K562 (cell line): ENCODE data around the gene NTN3. TPM values are rescaled to one million over a fixed set of nuclear protein-coding genes. Genes with fewer than 3 reads are reported as not detected.

Experiments
- polyA plus RNA-seq, 8 experiments: library from polyadenylated mRNA; depleted of rRNA in 4 of 8; stranded (reverse) in 5 of 8; unstranded in 3 of 8; fragments of >200 nt; fragmentation: Nextera tagmentation in 2 of 8; fragmentation: Illumina TruSeq in 1 of 8; extraction: Ambion mirVana in 2 of 8; extraction: Trizol in 1 of 8; gene quantifications; 2 replicates each; pipeline versions ENCODE4 v1.2.1 to v1.2.3, GENCODE V29; 2011 to 2014; ENCODE audit warnings: inconsistent platforms in 1 of 8, missing spikeins in 1 of 8
- total RNA-seq, 7 experiments: library from RNA; depleted of rRNA in 6 of 7; stranded (reverse); fragments of >200 nt in 6 of 7; fragmentation: Illumina TruSeq in 2 of 7; extraction: Trizol in 2 of 7; gene quantifications; 2 replicates each; pipeline versions ENCODE4 v1.2.1 to v1.2.3, GENCODE V29; 2011 to 2021; ENCODE audit warnings: low replicate concordance in 1 of 7
- TF ChIP-seq, protein P1 (sequence below): fragments of 450-650 bp; IDR thresholded peaks from 2 replicates; pipeline ENCODE4 v1.6.1; 2017; ENCODE audit warnings: antibody characterized with exemption, mild to moderate bottlenecking
- TF ChIP-seq, protein P2 (sequence below): sonication (generic); formaldehyde crosslinking; IDR thresholded peaks from 2 replicates; pipeline ENCODE4 v1.8.0; 2022; ENCODE audit warnings: mild to moderate bottlenecking, missing genetic modification reagents
- TF ChIP-seq, protein P3 (sequence below): fragments of 450-650 bp; IDR thresholded peaks from 2 replicates; pipeline ENCODE4 v1.6.1; 2016; ENCODE audit warnings: borderline replicate concordance

Gene NTN3
- total and polyA plus RNA-seq, 9 of the 15 experiments (the other 6 are each of a cell fraction or from before 2014, with no cell fraction given), result not detected

DNA sequence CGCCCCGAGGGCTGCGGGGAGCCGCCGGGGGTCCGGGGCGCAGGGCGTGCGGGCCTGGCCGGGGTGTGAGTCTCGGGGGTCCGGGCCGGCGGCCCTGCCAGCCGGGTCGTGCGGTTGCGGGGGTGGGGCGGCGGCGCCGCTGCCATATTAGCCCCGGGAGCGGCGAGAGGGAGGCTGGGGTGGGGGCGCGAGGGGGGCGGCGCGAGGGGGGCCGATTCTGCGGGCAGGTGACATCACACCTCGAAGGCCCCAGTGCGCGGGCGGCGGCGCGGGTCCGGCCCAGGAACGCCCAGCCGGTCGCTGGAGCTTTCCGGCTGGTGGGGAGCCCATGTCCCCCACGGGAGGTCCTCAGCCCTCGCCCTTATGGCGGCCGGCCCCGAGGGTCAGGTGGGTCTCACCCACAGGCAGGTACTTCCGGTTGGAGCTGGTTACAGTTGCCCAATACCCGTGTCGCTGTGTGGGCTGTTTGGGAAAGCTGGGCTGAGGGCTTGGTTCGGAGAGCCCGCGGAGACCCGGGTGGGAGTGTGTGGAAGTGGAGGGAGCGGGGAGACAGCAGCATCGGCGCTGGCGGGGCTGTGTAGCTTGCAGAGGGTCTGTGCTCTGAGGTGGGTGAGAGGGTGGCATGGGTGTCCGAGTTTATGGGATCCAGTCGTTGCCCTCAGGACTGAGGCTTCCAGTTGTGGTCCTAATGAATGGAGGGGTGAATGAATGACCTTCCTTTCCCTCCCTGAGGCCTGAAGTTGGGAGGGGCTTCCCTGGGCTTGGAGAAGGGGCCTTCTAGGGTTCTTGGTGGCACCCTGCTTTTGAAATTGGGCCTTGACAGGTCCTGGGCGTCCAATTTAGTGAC, 43.5 kb downstream of the NTN3 start (continued):
- TF ChIP-seq, protein P1, sequence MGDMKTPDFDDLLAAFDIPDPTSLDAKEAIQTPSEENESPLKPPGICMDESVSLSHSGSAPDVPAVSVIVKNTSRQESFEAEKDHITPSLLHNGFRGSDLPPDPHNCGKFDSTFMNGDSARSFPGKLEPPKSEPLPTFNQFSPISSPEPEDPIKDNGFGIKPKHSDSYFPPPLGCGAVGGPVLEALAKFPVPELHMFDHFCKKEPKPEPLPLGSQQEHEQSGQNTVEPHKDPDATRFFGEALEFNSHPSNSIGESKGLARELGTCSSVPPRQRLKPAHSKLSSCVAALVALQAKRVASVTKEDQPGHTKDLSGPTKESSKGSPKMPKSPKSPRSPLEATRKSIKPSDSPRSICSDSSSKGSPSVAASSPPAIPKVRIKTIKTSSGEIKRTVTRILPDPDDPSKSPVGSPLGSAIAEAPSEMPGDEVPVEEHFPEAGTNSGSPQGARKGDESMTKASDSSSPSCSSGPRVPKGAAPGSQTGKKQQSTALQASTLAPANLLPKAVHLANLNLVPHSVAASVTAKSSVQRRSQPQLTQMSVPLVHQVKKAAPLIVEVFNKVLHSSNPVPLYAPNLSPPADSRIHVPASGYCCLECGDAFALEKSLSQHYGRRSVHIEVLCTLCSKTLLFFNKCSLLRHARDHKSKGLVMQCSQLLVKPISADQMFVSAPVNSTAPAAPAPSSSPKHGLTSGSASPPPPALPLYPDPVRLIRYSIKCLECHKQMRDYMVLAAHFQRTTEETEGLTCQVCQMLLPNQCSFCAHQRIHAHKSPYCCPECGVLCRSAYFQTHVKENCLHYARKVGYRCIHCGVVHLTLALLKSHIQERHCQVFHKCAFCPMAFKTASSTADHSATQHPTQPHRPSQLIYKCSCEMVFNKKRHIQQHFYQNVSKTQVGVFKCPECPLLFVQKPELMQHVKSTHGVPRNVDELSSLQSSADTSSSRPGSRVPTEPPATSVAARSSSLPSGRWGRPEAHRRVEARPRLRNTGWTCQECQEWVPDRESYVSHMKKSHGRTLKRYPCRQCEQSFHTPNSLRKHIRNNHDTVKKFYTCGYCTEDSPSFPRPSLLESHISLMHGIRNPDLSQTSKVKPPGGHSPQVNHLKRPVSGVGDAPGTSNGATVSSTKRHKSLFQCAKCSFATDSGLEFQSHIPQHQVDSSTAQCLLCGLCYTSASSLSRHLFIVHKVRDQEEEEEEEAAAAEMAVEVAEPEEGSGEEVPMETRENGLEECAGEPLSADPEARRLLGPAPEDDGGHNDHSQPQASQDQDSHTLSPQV, result no peak
- TF ChIP-seq, protein P2, sequence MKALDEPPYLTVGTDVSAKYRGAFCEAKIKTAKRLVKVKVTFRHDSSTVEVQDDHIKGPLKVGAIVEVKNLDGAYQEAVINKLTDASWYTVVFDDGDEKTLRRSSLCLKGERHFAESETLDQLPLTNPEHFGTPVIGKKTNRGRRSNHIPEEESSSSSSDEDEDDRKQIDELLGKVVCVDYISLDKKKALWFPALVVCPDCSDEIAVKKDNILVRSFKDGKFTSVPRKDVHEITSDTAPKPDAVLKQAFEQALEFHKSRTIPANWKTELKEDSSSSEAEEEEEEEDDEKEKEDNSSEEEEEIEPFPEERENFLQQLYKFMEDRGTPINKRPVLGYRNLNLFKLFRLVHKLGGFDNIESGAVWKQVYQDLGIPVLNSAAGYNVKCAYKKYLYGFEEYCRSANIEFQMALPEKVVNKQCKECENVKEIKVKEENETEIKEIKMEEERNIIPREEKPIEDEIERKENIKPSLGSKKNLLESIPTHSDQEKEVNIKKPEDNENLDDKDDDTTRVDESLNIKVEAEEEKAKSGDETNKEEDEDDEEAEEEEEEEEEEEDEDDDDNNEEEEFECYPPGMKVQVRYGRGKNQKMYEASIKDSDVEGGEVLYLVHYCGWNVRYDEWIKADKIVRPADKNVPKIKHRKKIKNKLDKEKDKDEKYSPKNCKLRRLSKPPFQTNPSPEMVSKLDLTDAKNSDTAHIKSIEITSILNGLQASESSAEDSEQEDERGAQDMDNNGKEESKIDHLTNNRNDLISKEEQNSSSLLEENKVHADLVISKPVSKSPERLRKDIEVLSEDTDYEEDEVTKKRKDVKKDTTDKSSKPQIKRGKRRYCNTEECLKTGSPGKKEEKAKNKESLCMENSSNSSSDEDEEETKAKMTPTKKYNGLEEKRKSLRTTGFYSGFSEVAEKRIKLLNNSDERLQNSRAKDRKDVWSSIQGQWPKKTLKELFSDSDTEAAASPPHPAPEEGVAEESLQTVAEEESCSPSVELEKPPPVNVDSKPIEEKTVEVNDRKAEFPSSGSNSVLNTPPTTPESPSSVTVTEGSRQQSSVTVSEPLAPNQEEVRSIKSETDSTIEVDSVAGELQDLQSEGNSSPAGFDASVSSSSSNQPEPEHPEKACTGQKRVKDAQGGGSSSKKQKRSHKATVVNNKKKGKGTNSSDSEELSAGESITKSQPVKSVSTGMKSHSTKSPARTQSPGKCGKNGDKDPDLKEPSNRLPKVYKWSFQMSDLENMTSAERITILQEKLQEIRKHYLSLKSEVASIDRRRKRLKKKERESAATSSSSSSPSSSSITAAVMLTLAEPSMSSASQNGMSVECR (CRISPR knock-in tag), result peak; percentile 16
- TF ChIP-seq, protein P3, sequence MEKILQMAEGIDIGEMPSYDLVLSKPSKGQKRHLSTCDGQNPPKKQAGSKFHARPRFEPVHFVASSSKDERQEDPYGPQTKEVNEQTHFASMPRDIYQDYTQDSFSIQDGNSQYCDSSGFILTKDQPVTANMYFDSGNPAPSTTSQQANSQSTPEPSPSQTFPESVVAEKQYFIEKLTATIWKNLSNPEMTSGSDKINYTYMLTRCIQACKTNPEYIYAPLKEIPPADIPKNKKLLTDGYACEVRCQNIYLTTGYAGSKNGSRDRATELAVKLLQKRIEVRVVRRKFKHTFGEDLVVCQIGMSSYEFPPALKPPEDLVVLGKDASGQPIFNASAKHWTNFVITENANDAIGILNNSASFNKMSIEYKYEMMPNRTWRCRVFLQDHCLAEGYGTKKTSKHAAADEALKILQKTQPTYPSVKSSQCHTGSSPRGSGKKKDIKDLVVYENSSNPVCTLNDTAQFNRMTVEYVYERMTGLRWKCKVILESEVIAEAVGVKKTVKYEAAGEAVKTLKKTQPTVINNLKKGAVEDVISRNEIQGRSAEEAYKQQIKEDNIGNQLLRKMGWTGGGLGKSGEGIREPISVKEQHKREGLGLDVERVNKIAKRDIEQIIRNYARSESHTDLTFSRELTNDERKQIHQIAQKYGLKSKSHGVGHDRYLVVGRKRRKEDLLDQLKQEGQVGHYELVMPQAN, result 0 out of 2 replicates have a peak, but pooled peaks have one; percentile 43
